HuH-7.5 (cell line): Measurements from ENCODE around the gene DLL1.
A peak's percentile ranks its signal among the peaks of the same experiment; 100 is the strongest.
"Not testable (repeated sequence)": the region's sequence is repeated elsewhere in the genome, so short reads cannot be mapped to it uniquely, and the experiment has no call there.

Experiments
- DNase-seq: peaks from one replicate; pipeline ENCODE4 v3.0.0; 2011; ENCODE audit warnings: low spot score

DLL1 gene, protein sequence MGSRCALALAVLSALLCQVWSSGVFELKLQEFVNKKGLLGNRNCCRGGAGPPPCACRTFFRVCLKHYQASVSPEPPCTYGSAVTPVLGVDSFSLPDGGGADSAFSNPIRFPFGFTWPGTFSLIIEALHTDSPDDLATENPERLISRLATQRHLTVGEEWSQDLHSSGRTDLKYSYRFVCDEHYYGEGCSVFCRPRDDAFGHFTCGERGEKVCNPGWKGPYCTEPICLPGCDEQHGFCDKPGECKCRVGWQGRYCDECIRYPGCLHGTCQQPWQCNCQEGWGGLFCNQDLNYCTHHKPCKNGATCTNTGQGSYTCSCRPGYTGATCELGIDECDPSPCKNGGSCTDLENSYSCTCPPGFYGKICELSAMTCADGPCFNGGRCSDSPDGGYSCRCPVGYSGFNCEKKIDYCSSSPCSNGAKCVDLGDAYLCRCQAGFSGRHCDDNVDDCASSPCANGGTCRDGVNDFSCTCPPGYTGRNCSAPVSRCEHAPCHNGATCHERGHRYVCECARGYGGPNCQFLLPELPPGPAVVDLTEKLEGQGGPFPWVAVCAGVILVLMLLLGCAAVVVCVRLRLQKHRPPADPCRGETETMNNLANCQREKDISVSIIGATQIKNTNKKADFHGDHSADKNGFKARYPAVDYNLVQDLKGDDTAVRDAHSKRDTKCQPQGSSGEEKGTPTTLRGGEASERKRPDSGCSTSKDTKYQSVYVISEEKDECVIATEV

DNA sequence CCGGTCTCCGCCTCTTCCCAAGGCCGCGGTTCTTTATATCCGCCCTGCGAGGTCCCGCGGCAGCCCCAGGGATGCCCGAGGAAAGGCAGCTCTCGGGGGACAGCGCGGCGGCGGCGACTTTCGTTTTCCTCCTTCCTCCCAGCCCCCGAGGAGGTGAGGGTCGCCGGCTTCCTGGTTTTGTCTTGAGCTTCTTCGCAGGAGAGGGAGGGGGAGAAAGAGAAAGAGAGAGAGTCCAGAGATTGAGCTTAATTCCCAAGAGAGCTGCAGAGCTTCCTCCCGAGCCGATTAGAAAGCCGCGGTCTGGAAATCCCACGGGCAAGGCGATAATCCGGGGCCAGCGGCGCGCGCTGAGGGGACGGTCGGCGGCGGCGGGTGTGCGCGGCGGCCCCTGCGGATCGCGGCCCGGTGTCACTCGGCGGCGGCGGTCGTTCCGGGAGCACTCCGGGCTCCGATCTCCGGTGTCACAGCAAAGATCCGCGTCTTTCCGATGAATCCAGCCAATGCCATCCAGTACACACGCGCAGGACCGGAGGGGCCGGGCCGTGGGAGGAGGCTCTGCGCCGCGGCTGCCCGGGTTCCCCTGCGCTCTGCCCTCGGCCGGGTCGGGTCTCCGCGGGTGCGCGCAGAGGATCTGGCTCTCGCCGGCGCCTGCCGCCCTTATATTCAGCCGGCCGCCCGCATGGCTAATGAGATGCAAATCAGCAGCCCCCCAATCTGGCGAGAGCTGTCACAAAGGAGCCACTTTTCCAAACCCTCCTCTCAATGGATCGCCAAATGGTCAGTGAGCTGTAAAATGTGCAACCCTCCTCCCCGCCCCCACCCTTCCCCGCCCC, at the start of gene DLL1:
Gene DLL1, minus strand, starts transcription at position 783 of the 833 bp plus-strand sequence. CDS start 939 bp downstream, outside the sequence.
- no peak for DNase-seq

DNA sequence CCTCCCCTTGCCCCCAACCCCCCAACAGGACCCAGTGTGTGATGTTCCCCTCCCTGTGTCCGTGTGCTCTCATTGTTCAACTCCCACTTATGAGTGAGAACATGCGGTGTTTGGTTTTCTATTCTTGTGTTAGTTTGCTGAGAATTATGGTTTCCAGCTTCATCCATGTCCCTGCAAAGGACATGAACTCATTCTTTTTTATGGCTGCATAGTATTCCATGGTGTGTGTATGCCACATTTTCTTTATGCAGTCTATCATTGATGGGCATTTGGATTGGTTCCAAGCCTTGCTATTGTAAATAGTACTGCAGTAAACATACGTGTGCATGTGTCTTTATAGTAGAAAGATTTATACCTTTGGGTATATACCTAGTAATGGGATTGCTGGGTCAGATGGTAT, 44.3 kb upstream of the DLL1 start:
- DNase-seq = not testable (repeated sequence)

DNA sequence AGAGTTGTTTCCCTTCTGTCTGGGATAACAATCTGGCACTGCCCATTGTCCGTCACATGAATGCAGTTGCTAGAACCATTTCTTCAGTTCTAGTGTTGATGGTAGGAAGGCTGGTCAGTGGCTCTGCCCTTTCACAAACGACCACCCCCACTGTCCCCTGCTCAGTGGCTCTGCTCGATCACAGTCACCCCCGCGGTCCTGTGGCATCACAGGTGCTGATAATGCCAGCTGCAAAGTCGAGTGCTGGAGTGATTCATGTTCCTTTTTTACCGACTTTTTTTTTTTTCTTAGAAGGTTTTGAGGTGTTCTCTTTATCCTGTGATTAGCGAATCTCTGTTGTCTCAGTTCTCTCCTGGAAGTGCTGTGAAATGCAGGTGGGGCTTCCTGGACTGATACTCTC, 38.4 kb upstream of the DLL1 start:
- no peak for DNase-seq

DNA sequence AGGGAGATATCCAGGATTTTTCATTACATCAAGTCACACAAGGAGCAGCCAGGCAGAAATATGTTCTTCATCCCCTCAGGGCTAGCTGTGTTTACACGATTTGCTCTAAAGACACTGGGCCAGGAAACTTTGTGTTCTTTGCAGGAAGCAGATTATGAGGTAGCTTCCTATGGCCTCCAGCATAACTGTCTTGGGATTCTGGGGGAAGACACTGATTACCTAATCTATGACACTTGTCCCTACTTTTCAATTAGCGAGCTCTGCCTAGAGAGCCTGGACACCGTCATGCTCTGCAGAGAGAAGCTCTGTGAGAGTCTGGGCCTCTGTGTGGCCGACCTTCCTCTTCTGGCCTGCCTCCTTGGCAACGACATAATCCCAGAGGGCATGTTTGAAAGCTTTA, 26.8 kb upstream of the DLL1 start:
- DNase-seq = no peak

DNA sequence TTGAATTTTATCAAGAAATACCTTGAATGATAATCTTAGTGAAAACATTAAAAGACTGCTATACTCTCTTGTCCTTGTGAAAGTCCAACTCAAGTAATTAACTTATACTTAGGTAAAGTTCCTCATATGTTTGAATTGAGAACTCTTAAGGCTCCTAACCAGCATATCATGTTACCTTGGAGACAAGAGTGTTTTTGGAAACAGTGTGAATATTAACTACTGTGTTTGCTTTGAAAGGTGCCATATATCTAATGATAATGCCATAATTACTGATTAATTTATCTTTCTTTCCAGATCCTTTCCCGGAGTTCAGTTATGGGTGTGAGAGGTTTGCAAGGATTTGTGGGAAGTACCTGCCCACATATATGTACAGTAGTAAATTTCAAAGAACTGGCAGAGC, 26.2 kb upstream of the DLL1 start:
- no peak for DNase-seq

DNA sequence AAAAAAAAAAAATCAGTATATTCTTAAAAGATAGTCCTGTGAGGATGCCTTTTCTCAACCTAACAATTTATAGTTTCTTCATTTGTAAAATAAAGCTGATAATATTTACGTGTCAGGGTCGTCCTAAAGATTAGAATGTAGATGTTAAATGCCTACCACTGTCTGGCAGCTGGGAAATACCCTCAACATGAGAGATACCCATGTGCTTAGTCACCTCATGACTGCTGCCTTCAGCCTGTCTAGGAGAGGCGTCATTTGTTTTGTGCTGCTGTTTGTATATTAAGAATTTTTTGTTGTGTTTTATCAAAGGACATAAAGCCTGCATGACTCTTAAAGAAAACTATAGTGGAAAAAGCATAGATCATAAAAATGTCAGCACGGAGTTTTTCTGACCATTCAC, 25.2 kb upstream of the DLL1 start:
- no peak for DNase-seq

DNA sequence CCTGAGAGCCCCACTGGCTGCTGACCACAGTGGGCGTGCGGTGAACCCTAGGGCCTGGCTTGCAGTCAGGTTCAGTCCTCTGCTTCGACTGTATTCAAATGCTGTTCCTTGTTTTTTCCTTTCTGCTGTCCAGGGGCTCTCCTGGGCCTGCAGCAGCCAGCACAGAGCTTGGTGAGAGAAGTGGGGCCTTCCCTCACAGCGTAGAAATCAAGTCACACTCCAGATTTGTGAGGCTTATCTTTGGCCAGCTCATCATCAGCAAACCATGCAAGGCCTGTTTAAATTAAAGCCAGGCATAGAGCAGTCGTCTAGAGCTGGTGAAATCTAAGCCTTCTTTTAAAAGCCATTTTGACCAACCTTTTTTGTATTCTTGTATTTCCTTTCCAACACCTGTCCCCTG, 24.1 kb upstream of the DLL1 start:
- DNase-seq = no peak

DNA sequence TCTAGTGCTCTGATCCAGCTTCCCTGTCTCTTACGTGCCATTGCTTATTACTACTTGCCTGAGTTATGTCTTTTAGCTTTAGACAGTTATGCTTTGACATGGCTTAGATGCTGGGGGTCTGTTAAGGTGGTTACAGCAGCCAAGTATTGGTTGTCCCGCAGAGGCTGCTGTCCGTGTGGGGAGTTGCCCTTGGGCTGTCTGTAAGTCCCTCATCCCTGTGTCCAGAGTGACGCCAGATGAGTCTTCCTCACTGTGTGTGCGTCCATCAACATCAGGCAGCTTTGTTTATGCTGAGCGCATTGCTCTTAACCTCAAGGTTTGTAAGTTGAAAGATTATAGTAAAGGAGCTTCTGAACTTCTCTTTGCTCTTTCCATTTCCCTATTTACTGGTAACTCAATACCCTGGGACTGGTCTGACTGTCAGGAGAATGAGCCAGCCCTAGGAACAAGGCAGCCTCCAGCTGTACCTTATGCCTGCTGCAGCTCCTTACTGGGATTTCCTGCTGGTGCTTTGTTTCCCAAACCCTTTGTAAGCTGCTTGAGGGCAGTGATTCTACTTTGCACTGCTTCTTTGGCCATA, 22.9 kb upstream of the DLL1 start:
- no peak for DNase-seq

DNA sequence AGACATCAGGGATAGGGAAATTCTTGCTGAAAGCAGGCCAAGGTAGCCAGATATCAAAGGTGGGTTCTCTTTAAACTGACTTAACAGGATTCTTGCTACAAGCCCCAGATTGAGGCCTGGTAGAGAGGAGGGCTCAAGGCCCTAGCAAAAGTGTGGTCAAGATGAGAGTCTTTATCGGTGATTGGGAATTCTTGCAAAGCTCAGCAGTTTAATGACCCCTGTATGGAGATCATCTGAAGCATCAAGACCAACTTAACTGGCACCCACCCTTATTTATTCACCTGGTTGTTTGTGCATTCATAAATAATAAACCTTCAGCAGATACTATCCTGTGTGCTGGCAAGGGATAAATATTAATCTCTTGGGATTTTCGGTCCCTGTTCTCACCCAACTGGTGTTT, 22.0 kb upstream of the DLL1 start:
- no peak for DNase-seq

DNA sequence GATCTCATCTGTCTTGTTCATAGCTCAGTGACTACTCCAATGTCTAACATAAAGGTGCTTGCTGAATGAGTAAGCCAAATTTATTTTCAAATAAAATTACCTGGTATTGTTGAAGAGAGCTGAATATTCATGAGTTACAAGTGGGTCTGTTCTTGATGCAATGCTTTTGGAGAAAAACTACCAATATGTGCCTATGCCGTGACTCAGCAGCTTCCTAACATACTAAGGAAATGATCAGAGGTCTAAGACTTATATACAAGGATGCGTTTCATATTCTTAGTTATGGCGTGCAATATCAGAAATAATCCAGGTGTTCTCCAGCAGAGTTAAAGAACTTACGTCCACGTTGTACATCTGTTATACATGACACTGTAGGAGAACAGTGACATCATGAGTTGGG, 20.8 kb upstream of the DLL1 start:
- no peak for DNase-seq

DNA sequence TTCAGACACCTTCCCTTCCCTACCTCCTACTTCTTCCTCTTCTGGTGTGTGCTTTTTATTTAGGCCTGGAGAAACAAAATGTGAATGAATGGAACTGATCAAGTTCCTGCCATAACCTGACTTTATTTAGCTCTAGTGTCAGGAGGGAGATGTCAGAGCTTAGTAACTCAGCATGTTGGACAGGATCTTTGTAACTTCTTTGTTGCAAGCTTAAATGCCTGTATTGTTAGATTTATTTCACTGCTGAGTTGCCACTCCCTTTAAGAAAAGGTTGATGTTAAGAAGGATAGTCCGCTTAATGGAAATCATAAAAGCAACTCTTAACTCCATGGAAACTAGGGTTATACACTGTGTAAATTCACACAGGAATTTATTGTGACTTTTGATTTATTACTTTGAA, 17.9 kb upstream of the DLL1 start:
- no peak for DNase-seq

DNA sequence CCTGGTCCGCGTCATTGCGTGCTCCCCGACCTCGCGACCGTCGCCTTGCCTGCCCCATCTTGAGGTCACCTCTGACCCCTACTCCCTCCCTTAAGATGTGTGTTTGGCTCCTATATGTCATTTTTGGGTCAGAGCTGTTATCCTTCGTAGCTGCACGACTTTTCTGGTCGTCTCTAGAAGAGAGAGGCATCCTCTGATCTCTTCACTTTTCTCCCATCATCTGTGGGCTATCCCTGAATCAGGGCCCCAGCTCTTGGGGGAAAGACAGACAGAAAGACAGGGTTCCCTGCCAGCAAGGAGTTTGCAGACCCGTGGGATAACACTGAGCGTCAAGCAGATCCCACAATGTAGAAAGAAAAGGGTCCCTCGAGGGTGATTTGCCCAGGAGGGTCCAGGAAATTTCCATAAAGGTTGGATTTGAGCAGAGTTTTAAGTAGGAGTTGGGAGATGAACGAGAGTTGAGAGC, 16.2 kb upstream of the DLL1 start:
- DNase-seq = no peak

DNA sequence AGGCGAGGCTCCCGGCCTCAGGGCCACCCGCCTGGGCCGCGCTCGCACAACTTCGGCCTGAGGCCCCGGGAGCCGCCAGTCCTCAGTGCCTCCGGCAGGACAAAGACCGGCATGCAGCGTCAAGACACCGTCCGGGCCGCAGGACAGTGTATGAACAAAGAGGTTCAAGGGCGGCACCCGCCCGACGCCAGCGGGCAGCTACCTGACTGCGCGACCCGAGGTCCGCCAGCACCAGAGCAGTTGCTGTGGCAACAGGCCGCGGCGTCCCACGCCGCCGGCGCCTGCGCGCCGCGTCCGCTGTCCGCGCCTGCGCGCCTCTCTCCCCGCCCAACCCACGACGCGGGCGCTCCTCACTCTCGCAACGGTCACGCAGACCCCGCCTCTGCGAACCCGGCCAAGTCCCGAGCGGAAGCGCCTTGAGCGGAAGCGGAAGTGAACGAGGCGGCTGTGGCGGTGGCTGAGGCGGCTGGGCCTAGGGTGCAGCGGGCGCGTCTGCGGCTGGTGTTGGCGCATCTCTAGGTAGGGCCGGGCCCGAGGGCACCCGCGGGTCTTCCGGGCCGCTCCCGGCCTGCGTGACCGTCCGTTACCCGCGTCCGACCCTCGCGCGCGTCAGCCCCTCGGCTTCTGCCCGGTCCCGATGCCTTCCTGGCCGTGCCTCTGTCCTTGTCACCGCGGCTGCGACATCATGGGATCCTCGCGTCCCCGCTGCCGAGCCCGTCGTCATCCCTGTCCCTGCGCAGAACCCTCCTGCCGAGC, 15.6 kb upstream of the DLL1 start, which contains the start of gene FAM120B:
Gene FAM120B, plus strand, starts transcription at position 435 of the 756 bp plus-strand sequence. CDS start 10,633 bp downstream, outside the sequence.
- peak; percentile 93 for DNase-seq

DNA sequence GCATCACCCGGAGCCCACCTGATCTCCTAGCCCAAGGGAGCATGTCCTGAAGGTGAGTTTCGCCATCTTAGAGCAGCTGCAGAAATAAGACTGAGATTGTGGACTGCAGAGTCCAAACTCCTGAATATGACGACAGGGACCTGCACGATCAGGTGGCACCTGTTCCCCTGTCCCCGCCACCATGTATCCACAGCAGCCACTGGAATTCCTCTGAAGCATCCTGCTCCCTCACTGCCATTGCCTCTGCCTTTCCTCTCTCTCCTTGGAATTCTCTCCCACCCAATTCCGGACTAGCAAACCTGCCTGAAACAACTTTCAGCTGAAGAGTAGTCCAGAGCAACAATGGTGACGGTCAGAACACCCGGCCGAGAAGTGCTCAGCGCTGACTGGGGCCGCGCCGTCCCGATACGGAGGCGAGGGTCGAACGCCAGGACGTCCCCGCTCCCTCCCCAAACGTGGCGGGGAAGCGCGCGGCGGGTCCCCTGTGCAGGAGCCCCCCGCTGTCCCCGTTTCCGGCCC, 15.0 kb upstream of the DLL1 start:
- DNase-seq = no peak

DNA sequence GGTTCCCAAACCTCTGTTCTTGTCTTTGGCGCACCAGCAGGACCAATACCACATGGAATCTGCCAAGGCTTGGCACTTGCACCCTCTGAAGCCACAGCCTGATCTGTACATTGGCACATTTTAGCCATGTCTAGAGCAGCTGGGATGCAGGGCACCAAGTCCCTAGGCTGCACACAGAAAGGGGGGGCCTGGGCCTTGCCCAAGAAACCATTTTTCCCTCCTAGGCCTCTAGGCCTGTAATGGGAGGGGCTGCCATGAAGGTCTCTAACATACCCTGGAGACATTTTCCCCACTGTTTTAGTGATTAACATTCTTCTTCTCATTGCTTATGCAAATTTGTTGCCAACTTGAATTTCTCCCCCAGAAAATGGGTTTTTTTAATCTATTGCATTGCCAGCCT, 10.3 kb upstream of the DLL1 start:
- no peak for DNase-seq

DNA sequence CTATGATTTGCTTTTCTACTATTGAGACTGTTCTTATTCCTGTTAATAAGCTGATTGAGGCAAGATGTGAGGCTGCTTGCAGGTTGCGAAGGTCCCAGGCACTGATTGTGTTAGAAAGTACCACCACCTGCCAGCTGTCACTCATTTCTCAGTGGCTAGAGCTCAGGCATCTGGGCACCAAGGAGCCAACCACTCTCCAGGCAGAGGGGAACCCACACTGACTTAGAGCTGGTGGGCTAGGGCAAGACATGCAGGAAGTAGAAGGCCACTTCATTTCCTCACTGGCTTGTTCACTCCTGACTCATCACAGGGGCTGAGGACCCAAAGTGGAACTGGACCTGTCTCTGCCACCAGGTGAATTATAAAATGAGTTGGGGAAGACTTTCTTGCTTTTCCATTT, 7.8 kb upstream of the DLL1 start:
- no peak for DNase-seq

DNA sequence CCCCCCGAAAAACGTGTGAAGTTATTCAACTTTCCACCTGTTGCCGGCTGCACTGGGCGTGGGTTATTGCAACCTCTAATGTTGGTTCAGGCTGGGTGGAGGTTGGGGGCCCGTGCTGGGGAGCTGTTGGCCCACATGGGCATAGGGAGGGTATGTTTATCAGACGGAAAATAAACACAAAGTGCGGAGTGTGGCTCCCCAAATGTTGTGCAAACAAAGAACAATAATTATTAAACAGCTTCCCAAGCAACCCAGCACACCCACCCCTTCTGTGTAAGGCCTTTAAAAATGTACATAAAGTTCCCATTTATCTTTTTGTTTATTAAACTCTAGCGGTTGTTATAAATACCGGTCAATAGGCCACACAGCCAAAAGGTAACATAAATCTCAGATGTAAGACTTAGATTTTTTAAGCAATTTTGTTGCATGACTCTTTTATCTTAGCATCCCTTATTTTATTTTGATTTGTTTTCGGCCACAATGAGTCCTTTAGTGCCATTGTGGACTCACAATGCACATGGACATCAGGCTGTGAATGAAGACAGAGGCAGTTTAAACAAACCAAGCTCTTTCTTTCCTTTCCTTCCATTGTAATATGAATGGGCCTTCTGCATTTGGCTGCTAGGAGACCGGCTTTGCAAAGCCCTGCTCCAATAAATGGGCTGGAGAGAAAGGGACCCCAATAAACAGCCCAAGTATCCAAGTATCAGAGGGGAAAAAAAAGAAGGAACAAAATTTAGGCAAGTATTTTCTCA, 6.9 kb upstream of the DLL1 start:
- no peak for DNase-seq

DNA sequence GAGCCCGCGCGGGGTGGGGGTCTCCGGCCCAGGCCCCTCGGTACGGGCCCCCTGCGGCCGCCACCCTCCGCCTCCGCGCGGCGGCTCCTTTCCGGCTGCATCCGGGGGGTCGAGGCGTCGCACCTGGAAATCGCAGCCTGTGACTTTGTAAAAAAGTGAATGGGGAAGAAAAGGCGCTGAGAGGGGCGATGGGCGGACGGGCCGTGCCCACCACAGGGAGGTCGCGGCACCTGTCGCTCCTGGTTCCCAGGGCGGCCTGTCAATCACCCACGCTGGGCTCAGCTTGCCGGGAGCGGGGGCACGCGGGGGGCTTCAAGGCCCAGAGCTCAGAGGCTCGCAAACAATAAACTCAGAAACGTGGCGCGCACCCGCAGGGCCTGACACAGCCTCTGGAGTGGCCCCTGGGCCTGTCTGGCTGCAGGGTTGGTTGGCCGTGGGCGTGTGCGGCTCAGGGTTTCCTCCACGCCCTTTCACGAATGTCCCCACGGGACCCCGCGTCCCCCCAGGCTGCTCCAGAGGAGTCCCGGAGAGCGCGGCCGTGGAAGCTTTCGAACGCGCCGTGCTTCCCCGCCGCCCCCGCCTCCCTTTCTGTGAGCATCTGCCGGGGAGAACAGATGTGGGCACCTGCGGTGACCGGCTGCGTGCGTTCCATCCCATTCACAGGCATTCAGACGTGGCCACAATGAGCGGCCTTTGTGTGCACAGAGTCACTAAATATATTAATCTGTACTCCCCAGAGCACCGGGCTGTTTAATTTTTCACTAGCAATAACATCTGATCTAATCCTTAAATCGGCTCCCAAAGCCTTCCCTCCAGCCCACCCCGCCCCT, 6.1 kb upstream of the DLL1 start:
- no peak for DNase-seq

DNA sequence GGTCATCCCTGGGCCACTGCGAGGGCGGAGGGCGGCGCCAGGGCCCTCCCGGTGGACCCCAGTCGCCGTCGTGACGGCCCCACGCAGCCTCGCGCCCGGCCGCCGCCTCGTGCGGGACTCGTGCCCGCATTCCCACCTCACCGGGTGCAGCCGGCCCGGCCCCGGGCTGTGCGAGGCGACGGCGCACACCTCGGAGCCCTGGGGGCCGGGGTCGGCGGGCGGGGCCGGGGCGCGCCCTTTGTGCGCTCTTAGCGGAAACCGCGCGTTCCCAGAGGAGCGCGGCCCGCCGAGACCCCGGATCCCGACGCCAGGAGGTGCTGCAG, 5.5 kb upstream of the DLL1 start:
- DNase-seq = no peak
